GM23338 (cell line): ENCODE results near the gene VANGL1. TPM values are rescaled to one million over a fixed set of nuclear protein-coding genes. Genes with fewer than 3 reads are reported as not detected.

Source experiments
- ATAC-seq: fragments of 200-7000 bp; cut with Tn5 transposase; 3 replicates; pipeline ENCODE4 v1.9.1; 2020
- DNase-seq: peaks from one replicate; pipeline ENCODE4 v3.0.0-alpha.2; 2015; ENCODE audit warnings: low spot score
- H2AFZ ChIP-seq: fragments of 200-600 bp; sonication (generic); 2 replicates; pipeline ENCODE4 v1.8.0; 2016; ENCODE audit warnings: antibody characterized with exemption, mild to moderate bottlenecking, moderate library complexity
- H3F3A ChIP-seq: fragments of 200-600 bp; sonication (generic); replicated peaks from 2 replicates; pipeline ENCODE4 v1.8.0; 2017; ENCODE audit warnings: antibody characterized with exemption, mixed run types, low read depth
- H3K27ac ChIP-seq: fragments of 200-600 bp; sonication (generic); 2 replicates; pipeline ENCODE4 v1.6.1; 2016; ENCODE audit warnings: low read depth
- H3K27me3 ChIP-seq: fragments of 200-600 bp; sonication (generic); 2 replicates; pipeline ENCODE4 v1.8.0; 2016; ENCODE audit warnings: mild to moderate bottlenecking, mixed run types, moderate library complexity; ENCODE audit not compliant: insufficient read depth
- H3K36me3 ChIP-seq: fragments of 200-600 bp; sonication (generic); 2 replicates; pipeline ENCODE4 v1.8.0; 2016; ENCODE audit warnings: mild to moderate bottlenecking; ENCODE audit not compliant: insufficient read depth
- H3K4me1 ChIP-seq: fragments of 200-600 bp; sonication (generic); 2 replicates; pipeline ENCODE4 v1.8.0; 2016; ENCODE audit warnings: mild to moderate bottlenecking, moderate library complexity; ENCODE audit not compliant: insufficient read depth
- H3K4me2 ChIP-seq: fragments of 200-600 bp; sonication (generic); 2 replicates; pipeline ENCODE4 v1.7.1; 2017; ENCODE audit warnings: mixed run types
- H3K4me3 ChIP-seq: fragments of 200-600 bp; sonication (generic); 2 replicates; pipeline ENCODE4 v1.6.1; 2016; ENCODE audit warnings: mixed run types
- H3K79me2 ChIP-seq: fragments of 200-600 bp; sonication (generic); replicated peaks from 2 replicates; pipeline ENCODE4 v1.8.0; 2017; ENCODE audit warnings: mild to moderate bottlenecking; ENCODE audit not compliant: insufficient read depth
- H3K9me2 ChIP-seq: fragments of 200-600 bp; sonication (generic); 2 replicates; pipeline ENCODE4 v1.8.0; 2017; ENCODE audit not compliant: insufficient read depth
- H4K20me1 ChIP-seq: fragments of 200-600 bp; sonication (generic); replicated peaks from 2 replicates; pipeline ENCODE4 v1.8.0; 2017; ENCODE audit warnings: mild to moderate bottlenecking; ENCODE audit not compliant: insufficient read depth
- H3K27ac Mint-ChIP-seq: 2 replicates; pipeline ENCODE4 v1.8.0; 2020; ENCODE audit warnings: inconsistent platforms, mild to moderate bottlenecking, moderate library complexity, mixed read lengths
- H3K27me3 Mint-ChIP-seq: 3 replicates; pipeline ENCODE4 v1.8.0; 2022; ENCODE audit warnings: low read depth, mild to moderate bottlenecking, moderate library complexity, mixed read lengths, inconsistent platforms; ENCODE audit not compliant: insufficient read depth, poor library complexity
- H3K36me3 Mint-ChIP-seq: 3 replicates; pipeline ENCODE4 v1.8.0; 2021; ENCODE audit warnings: low read depth, mild to moderate bottlenecking, inconsistent platforms, moderate library complexity, mixed read lengths
- H3K4me1 Mint-ChIP-seq: 3 replicates; pipeline ENCODE4 v1.8.0; 2020; ENCODE audit warnings: mild to moderate bottlenecking, inconsistent platforms, mixed read lengths
- H3K4me3 Mint-ChIP-seq: 3 replicates; pipeline ENCODE4 v1.8.0; 2021; ENCODE audit warnings: moderate library complexity, mild to moderate bottlenecking, inconsistent platforms, mixed read lengths
- H3K9me3 Mint-ChIP-seq: 3 replicates; pipeline ENCODE4 v1.8.0; 2020; ENCODE audit warnings: moderate library complexity, mild to moderate bottlenecking, inconsistent platforms, mixed read lengths
- CREB1 ChIP-seq: fragments of 250-450 bp; sonication (Bioruptor Pico); IDR thresholded peaks from 2 replicates; pipeline ENCODE4 v1.5.0; 2020; ENCODE audit warnings: low read depth, mild to moderate bottlenecking, moderate library complexity
- EZH2 ChIP-seq: fragments of 200-600 bp; sonication (generic); IDR thresholded peaks from one replicate; pipeline ENCODE4 v1.8.0; 2017; ENCODE audit warnings: antibody characterized with exemption, mild to moderate bottlenecking, low read depth; ENCODE audit not compliant: unreplicated experiment
- EZH2phosphoT487 ChIP-seq: fragments of 200-600 bp; sonication (generic); IDR thresholded peaks from one replicate; pipeline ENCODE4 v1.8.1; 2018; ENCODE audit warnings: antibody characterized with exemption; ENCODE audit not compliant: unreplicated experiment
- JUNB ChIP-seq: IDR thresholded peaks from one replicate; pipeline ENCODE4 v1.6.1; 2016; ENCODE audit warnings: antibody characterized with exemption; ENCODE audit not compliant: unreplicated experiment
- NANOG ChIP-seq: IDR thresholded peaks from 2 replicates; pipeline ENCODE4 v1.6.1; 2016; ENCODE audit warnings: antibody characterized with exemption, borderline replicate concordance
- POLR2AphosphoS5 ChIP-seq: IDR thresholded peaks from 2 replicates; pipeline ENCODE4 v1.6.1; 2016; ENCODE audit warnings: antibody characterized with exemption, low read depth
- ZNF331 ChIP-seq: fragments of 250-450 bp; sonication (Bioruptor Pico); IDR thresholded peaks from 2 replicates; pipeline ENCODE4 v1.5.0; 2020; ENCODE audit warnings: low read depth, mild to moderate bottlenecking, moderate library complexity
- polyA plus RNA-seq: library from polyadenylated mRNA; unstranded; fragments of >200 nt; fragmentation: Nextera tagmentation; extraction: Ambion mirVana; gene quantifications from 2 replicates; pipeline ENCODE4 v1.2.1, GENCODE V29; 2016
- total RNA-seq: library from RNA; depleted of rRNA; stranded (reverse); fragments of >200 nt; shearing (Covaris generic); gene quantifications from 2 replicates; pipeline ENCODE4 v1.2.3, GENCODE V29; 2014
- TF ChIP-seq, protein P1 (sequence below): fragments of 250-450 bp; sonication (Bioruptor Pico); IDR thresholded peaks from 2 replicates; pipeline ENCODE4 v1.5.0; 2020; ENCODE audit warnings: mild to moderate bottlenecking, moderate library complexity
- TF ChIP-seq, protein P2 (sequence below): IDR thresholded peaks from one replicate; pipeline ENCODE4 v1.6.1; 2018; ENCODE audit warnings: antibody characterized with exemption; ENCODE audit not compliant: unreplicated experiment
- TF ChIP-seq, protein P3 (sequence below): IDR thresholded peaks from 2 replicates; pipeline ENCODE4 v1.6.1; 2016; ENCODE audit warnings: antibody characterized with exemption
- TF ChIP-seq, protein P4 (sequence below), 2 experiments: fragments of 200-600 bp in 1 of 2; sonication (generic) in 1 of 2; conservative IDR thresholded peaks; 2 replicates each; pipeline versions ENCODE4 v1.5.1 to v1.6.1; 2016 to 2017; ENCODE audit warnings: antibody characterized with exemption in 2 of 2, low read depth in 2 of 2, mild to moderate bottlenecking in 2 of 2, moderate library complexity in 1 of 2

VANGL1 gene
- total and polyA plus RNA-seq, 2 experiments from 2014 or later = 4.4 to 14.4 TPM

DNA sequence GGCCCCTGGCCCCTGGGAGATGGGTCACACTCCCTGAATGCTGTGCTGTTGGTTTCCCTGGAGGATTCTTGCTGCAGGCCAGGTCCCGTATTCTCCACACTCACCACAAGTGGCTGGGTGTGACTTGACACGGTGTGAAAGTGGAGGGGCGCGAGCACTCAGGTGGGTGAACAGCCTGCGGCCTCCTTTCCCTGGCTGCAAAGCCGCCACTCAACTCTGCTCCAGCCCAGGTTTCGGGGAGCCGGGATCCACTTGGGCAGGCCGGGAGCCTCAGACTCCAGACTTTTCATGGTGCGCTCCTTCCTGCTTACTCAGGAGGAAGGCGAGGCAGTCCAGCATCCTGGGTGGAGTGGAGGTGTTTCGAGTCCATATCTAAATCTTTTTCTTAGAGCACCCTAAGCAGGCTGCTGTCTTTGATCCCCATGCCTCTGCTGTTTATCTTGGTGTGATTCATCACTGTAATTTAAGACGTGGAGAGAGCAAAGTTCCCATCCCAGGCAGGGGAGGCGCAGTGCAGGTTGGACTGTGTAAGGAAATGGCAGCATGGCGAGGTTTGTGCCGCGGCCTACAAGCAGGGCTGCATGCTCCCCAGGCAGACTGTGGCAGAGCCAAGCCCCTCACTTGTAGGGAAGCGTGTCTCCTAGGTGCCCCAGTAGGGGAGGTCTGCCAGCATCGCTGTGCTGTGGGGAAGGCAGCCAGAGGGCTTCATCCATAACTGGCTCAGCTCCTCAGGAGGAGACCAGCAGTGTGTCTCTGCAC lies 29.6 kb downstream of the VANGL1 start:
- H3K4me1 Mint-ChIP-seq = peaks cover 2% of the 10 kb centered on the region; the same call in 1 of the 3 replicates
- Histone ChIP-seq H3K4me3 (no peak overlapping the region), H3K4me1 (no peaks in the 10 kb centered on the region), H2AFZ (no peak overlapping the region), H3K27ac (no peak overlapping the region), H3F3A (no peaks in the 10 kb centered on the region), H4K20me1 (peaks cover 5% of the 10 kb centered on the region; the same call in 1 of the 2 replicates), H3K4me2 (no peak overlapping the region), H3K9me2 (0 out of 2 replicates have a peak, but pooled peaks cover 4% of the 10 kb centered on the region), H3K36me3 (no peaks in the 10 kb centered on the region), H3K79me2 (no peaks in the 10 kb centered on the region), H3K27me3 (no peaks in the 10 kb centered on the region)
- no peak overlapping the region for H3K27ac Mint-ChIP-seq
- no peaks in the 10 kb centered on the region for H3K9me3 Mint-ChIP-seq
- H3K4me3 Mint-ChIP-seq = no peak overlapping the region
- ATAC-seq = no peak
- H3K27me3 Mint-ChIP-seq = no peaks in the 10 kb centered on the region
- TF ChIP-seq JUNB (no peak), NANOG (no peak), POLR2AphosphoS5 (no peak), ZNF331 (CRISPR knock-in tag) (no peak), CREB1 (CRISPR knock-in tag) (no peak), EZH2 (no peak), EZH2phosphoT487 (no peak)
- TF ChIP-seq, protein P1, sequence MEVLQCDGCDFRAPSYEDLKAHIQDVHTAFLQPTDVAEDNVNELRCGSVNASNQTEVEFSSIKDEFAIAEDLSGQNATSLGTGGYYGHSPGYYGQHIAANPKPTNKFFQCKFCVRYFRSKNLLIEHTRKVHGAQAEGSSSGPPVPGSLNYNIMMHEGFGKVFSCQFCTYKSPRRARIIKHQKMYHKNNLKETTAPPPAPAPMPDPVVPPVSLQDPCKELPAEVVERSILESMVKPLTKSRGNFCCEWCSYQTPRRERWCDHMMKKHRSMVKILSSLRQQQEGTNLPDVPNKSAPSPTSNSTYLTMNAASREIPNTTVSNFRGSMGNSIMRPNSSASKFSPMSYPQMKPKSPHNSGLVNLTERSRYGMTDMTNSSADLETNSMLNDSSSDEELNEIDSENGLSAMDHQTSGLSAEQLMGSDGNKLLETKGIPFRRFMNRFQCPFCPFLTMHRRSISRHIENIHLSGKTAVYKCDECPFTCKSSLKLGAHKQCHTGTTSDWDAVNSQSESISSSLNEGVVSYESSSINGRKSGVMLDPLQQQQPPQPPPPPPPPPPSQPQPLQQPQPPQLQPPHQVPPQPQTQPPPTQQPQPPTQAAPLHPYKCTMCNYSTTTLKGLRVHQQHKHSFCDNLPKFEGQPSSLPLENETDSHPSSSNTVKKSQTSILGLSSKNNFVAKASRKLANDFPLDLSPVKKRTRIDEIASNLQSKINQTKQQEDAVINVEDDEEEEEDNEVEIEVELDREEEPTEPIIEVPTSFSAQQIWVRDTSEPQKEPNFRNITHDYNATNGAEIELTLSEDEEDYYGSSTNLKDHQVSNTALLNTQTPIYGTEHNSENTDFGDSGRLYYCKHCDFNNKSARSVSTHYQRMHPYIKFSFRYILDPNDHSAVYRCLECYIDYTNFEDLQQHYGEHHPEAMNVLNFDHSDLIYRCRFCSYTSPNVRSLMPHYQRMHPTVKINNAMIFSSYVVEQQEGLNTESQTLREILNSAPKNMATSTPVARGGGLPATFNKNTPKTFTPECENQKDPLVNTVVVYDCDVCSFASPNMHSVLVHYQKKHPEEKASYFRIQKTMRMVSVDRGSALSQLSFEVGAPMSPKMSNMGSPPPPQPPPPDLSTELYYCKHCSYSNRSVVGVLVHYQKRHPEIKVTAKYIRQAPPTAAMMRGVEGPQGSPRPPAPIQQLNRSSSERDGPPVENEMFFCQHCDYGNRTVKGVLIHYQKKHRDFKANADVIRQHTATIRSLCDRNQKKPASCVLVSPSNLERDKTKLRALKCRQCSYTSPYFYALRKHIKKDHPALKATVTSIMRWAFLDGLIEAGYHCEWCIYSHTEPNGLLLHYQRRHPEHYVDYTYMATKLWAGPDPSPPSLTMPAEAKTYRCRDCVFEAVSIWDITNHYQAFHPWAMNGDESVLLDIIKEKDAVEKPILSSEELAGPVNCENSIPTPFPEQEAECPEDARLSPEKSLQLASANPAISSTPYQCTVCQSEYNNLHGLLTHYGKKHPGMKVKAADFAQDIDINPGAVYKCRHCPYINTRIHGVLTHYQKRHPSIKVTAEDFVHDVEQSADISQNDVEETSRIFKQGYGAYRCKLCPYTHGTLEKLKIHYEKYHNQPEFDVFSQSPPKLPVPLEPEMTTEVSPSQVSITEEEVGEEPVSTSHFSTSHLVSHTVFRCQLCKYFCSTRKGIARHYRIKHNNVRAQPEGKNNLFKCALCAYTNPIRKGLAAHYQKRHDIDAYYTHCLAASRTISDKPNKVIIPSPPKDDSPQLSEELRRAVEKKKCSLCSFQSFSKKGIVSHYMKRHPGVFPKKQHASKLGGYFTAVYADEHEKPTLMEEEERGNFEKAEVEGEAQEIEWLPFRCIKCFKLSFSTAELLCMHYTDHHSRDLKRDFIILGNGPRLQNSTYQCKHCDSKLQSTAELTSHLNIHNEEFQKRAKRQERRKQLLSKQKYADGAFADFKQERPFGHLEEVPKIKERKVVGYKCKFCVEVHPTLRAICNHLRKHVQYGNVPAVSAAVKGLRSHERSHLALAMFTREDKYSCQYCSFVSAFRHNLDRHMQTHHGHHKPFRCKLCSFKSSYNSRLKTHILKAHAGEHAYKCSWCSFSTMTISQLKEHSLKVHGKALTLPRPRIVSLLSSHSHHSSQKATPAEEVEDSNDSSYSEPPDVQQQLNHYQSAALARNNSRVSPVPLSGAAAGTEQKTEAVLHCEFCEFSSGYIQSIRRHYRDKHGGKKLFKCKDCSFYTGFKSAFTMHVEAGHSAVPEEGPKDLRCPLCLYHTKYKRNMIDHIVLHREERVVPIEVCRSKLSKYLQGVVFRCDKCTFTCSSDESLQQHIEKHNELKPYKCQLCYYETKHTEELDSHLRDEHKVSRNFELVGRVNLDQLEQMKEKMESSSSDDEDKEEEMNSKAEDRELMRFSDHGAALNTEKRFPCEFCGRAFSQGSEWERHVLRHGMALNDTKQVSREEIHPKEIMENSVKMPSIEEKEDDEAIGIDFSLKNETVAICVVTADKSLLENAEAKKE = no peak
- TF ChIP-seq, protein P2, sequence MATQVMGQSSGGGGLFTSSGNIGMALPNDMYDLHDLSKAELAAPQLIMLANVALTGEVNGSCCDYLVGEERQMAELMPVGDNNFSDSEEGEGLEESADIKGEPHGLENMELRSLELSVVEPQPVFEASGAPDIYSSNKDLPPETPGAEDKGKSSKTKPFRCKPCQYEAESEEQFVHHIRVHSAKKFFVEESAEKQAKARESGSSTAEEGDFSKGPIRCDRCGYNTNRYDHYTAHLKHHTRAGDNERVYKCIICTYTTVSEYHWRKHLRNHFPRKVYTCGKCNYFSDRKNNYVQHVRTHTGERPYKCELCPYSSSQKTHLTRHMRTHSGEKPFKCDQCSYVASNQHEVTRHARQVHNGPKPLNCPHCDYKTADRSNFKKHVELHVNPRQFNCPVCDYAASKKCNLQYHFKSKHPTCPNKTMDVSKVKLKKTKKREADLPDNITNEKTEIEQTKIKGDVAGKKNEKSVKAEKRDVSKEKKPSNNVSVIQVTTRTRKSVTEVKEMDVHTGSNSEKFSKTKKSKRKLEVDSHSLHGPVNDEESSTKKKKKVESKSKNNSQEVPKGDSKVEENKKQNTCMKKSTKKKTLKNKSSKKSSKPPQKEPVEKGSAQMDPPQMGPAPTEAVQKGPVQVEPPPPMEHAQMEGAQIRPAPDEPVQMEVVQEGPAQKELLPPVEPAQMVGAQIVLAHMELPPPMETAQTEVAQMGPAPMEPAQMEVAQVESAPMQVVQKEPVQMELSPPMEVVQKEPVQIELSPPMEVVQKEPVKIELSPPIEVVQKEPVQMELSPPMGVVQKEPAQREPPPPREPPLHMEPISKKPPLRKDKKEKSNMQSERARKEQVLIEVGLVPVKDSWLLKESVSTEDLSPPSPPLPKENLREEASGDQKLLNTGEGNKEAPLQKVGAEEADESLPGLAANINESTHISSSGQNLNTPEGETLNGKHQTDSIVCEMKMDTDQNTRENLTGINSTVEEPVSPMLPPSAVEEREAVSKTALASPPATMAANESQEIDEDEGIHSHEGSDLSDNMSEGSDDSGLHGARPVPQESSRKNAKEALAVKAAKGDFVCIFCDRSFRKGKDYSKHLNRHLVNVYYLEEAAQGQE = no peak
- TF ChIP-seq, protein P3, sequence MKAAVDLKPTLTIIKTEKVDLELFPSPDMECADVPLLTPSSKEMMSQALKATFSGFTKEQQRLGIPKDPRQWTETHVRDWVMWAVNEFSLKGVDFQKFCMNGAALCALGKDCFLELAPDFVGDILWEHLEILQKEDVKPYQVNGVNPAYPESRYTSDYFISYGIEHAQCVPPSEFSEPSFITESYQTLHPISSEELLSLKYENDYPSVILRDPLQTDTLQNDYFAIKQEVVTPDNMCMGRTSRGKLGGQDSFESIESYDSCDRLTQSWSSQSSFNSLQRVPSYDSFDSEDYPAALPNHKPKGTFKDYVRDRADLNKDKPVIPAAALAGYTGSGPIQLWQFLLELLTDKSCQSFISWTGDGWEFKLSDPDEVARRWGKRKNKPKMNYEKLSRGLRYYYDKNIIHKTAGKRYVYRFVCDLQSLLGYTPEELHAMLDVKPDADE = no peak
- TF ChIP-seq, protein P4, sequence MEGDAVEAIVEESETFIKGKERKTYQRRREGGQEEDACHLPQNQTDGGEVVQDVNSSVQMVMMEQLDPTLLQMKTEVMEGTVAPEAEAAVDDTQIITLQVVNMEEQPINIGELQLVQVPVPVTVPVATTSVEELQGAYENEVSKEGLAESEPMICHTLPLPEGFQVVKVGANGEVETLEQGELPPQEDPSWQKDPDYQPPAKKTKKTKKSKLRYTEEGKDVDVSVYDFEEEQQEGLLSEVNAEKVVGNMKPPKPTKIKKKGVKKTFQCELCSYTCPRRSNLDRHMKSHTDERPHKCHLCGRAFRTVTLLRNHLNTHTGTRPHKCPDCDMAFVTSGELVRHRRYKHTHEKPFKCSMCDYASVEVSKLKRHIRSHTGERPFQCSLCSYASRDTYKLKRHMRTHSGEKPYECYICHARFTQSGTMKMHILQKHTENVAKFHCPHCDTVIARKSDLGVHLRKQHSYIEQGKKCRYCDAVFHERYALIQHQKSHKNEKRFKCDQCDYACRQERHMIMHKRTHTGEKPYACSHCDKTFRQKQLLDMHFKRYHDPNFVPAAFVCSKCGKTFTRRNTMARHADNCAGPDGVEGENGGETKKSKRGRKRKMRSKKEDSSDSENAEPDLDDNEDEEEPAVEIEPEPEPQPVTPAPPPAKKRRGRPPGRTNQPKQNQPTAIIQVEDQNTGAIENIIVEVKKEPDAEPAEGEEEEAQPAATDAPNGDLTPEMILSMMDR (conservative IDR thresholded peaks at IDR 0.05; ENCODE audit: low read depth in 2 of 2) = no peak
- peaks cover 22% of the 10 kb centered on the region for H3K36me3 Mint-ChIP-seq
- DNase-seq = no peak
